ENCODE measurements around the gene GABRA5.
A peak's percentile ranks its signal among the peaks of the same experiment; 100 is the strongest.

GABRA5 gene

GRCh38 chr15:26879706-26880105 lies 12.8 kb downstream of the GABRA5 start:
- Histone ChIP-seq H3K9me3 (ENCODE audit: control insufficient read depth, low read length) (no peaks in the 10 kb centered on the region), H3K27me3 (replicated peaks; ENCODE audit: control insufficient read depth, insufficient read depth, low read length) (peaks cover 16% of the 10 kb centered on the region), H3K4me3 (ENCODE audit: low read length) (no peak overlapping the region), H3K36me3 (ENCODE audit: control insufficient read depth, insufficient read depth, low read length, severe bottlenecking) (no peaks in the 10 kb centered on the region), H3K4me1 (ENCODE audit: control insufficient read depth, insufficient read depth, low read length) (no peaks in the 10 kb centered on the region), H3K9ac (ENCODE audit: low read length) (no peak overlapping the region)
- DNase-seq (ENCODE audit: low read depth): no peak

DNA sequence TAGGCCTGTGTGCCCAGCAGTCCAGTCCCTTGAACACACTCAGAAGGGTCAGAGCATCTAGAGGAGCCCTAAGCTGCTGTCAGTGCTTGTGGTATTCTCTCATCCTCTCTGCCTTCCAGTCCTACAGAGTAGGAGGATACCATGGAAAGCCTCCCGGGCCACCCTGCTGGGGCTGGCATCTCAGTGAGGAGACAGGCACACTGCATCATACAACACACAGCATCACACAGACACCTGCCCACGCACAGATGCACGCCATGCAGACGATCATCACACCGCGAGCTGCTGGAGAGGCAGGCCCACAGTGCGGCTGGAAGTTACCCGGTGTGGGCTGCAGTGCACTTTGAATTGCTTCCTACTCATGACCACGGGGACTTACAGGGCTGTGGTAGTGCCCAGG lies 15.2 kb downstream of the GABRA5 start:
- Histone ChIP-seq H3K9me3 (ENCODE audit: control insufficient read depth, low read length) (no peaks in the 10 kb centered on the region), H3K4me3 (ENCODE audit: low read length) (no peak overlapping the region), H3K9ac (ENCODE audit: low read length) (no peak overlapping the region), H3K27me3 (replicated peaks; ENCODE audit: control insufficient read depth, insufficient read depth, low read length) (peaks cover 9% of the 10 kb centered on the region), H3K36me3 (ENCODE audit: control insufficient read depth, insufficient read depth, low read length, severe bottlenecking) (no peaks in the 10 kb centered on the region), H3K4me1 (ENCODE audit: control insufficient read depth, insufficient read depth, low read length) (no peaks in the 10 kb centered on the region)
- no peak for DNase-seq (ENCODE audit: low read depth)

DNA sequence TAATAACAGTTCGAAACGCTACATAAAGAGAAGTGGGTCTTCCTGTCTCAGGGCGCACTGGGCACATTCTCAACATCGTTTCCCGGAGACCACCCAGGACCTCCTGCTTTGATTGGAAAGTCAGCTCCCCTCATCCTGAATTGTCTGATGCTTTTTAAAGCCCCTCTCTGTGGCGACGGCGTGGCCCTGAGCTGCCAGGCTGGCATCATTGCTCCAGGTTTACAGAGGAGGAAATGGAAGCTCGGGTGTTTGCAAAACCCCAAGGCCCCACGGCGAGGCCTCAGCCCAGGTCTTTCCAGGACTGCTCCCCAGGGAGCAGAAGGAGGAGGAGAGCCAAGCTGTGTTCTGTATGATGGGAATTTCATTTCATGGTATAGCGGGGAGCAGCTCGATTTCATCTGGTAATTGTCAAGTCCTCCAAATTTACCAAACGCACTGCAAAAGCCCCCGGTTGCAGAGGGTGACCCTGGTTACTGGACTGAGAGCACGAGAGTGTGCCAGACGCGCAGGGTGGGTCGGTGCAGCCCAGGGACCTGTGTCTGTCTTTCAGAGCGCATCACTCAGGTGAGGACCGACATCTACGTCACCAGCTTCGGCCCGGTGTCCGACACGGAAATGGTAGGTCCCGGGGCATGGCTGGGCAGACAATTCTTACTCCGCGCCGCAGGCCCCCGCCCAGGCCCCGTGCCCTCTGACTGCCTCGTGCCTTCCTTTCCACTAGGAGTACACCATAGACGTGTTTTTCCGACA lies 15.9 kb downstream of the GABRA5 start:
- Histone ChIP-seq H3K27me3 (replicated peaks; ENCODE audit: control insufficient read depth, insufficient read depth, low read length) (peaks cover 9% of the 10 kb centered on the region), H3K9me3 (ENCODE audit: control insufficient read depth, low read length) (no peaks in the 10 kb centered on the region), H3K36me3 (ENCODE audit: control insufficient read depth, insufficient read depth, low read length, severe bottlenecking) (no peaks in the 10 kb centered on the region), H3K9ac (ENCODE audit: low read length) (no peak overlapping the region), H3K4me3 (ENCODE audit: low read length) (no peak overlapping the region), H3K4me1 (ENCODE audit: control insufficient read depth, insufficient read depth, low read length) (no peaks in the 10 kb centered on the region)
- DNase-seq (ENCODE audit: low read depth): no peak

DNA sequence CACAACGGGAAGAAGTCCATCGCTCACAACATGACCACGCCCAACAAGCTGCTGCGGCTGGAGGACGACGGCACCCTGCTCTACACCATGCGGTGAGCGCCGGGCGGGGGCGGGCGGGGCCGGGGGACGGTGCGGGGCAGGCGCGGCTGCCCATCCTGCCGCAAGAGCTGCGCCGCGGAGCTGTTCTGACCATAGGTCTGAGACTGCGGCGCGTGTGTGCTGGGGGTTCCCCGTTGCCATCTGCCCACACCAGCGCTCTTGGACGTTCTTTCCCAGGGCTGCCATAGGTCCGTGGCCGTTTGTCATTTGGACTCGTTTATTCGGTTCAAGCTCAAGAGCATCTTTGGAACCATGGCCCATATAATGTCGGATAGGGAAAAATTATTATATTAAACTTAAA lies 16.6 kb downstream of the GABRA5 start:
- no peak for DNase-seq (ENCODE audit: low read depth)
- no peaks in the 10 kb centered on the region for H3K36me3 ChIP-seq (ENCODE audit: control insufficient read depth, insufficient read depth, low read length, severe bottlenecking)
- H3K9me3 ChIP-seq (ENCODE audit: control insufficient read depth, low read length): no peaks in the 10 kb centered on the region
- no peaks in the 10 kb centered on the region for H3K4me1 ChIP-seq (ENCODE audit: control insufficient read depth, insufficient read depth, low read length)
- no peak overlapping the region for H3K4me3 ChIP-seq (ENCODE audit: low read length)
- no peak overlapping the region for H3K9ac ChIP-seq (ENCODE audit: low read length)
- H3K27me3 ChIP-seq (replicated peaks; ENCODE audit: control insufficient read depth, insufficient read depth, low read length): peaks cover 14% of the 10 kb centered on the region

DNA sequence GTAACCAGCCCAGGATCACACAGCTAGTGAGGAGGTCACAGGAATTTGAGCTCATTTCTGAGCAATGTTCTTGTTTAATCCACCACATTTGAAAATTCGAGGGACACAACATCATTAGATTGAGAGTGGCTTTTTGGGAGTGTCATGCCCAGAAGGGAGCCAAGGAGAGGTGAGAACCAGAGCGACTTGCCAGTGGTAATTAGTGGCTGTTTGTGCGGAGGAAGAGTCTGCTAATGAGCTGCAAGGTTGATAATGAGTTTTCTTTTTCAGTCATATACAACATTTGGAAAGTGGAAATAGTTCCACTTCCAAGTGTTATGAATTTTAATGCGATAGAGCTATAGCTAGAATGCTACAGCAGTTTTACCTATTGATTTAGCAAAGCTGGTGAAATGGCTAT lies 19.7 kb downstream of the GABRA5 start:
- H3K9me3 ChIP-seq (ENCODE audit: control insufficient read depth, low read length): no peaks in the 10 kb centered on the region
- H3K4me1 ChIP-seq (ENCODE audit: control insufficient read depth, insufficient read depth, low read length): peaks cover 2% of the 10 kb centered on the region
- H3K4me3 ChIP-seq (ENCODE audit: low read length): no peak overlapping the region
- no peak overlapping the region for H3K9ac ChIP-seq (ENCODE audit: low read length)
- no peaks in the 10 kb centered on the region for H3K36me3 ChIP-seq (ENCODE audit: control insufficient read depth, insufficient read depth, low read length, severe bottlenecking)
- no peak for DNase-seq (ENCODE audit: low read depth)
- H3K27me3 ChIP-seq (replicated peaks; ENCODE audit: control insufficient read depth, insufficient read depth, low read length): peaks cover 18% of the 10 kb centered on the region

- peaks cover 6% of the 10 kb centered on the region for H3K4me1 ChIP-seq (ENCODE audit: control insufficient read depth, insufficient read depth, low read length)
- no peak overlapping the region for H3K9ac ChIP-seq (ENCODE audit: low read length)
- H3K27me3 ChIP-seq (replicated peaks; ENCODE audit: control insufficient read depth, insufficient read depth, low read length): peaks cover 25% of the 10 kb centered on the region
- no peak overlapping the region for H3K4me3 ChIP-seq (ENCODE audit: low read length)
- DNase-seq (ENCODE audit: low read depth): no peak
- H3K36me3 ChIP-seq (ENCODE audit: control insufficient read depth, insufficient read depth, low read length, severe bottlenecking): no peaks in the 10 kb centered on the region
- no peaks in the 10 kb centered on the region for H3K9me3 ChIP-seq (ENCODE audit: control insufficient read depth, low read length)
These were observed 21.2 kb downstream of the GABRA5 start for GRCh38 chr15:26887926-26888666.

- Histone ChIP-seq H3K9ac (ENCODE audit: low read length) (no peak overlapping the region), H3K9me3 (ENCODE audit: control insufficient read depth, low read length) (no peaks in the 10 kb centered on the region), H3K4me3 (ENCODE audit: low read length) (no peak overlapping the region), H3K4me1 (ENCODE audit: control insufficient read depth, insufficient read depth, low read length) (peaks cover 6% of the 10 kb centered on the region), H3K27me3 (replicated peaks; ENCODE audit: control insufficient read depth, insufficient read depth, low read length) (peaks cover 25% of the 10 kb centered on the region), H3K36me3 (ENCODE audit: control insufficient read depth, insufficient read depth, low read length, severe bottlenecking) (no peaks in the 10 kb centered on the region)
- no peak for DNase-seq (ENCODE audit: low read depth)
These were observed 21.9 kb downstream of the GABRA5 start for GRCh38 chr15:26888761-26889160.

- peak; percentile 74 for DNase-seq (ENCODE audit: low read depth)
- H3K4me1 ChIP-seq (ENCODE audit: control insufficient read depth, insufficient read depth, low read length): peaks cover 6% of the 10 kb centered on the region
- no peaks in the 10 kb centered on the region for H3K9me3 ChIP-seq (ENCODE audit: control insufficient read depth, low read length)
- no peaks in the 10 kb centered on the region for H3K36me3 ChIP-seq (ENCODE audit: control insufficient read depth, insufficient read depth, low read length, severe bottlenecking)
- H3K27me3 ChIP-seq (replicated peaks; ENCODE audit: control insufficient read depth, insufficient read depth, low read length): peaks cover 25% of the 10 kb centered on the region
- no peak overlapping the region for H3K9ac ChIP-seq (ENCODE audit: low read length)
- no peak overlapping the region for H3K4me3 ChIP-seq (ENCODE audit: low read length)
These were observed 22.5 kb downstream of the GABRA5 start for GRCh38 chr15:26889298-26889898.

- DNase-seq (ENCODE audit: low read depth): no peak
- no peak overlapping the region for H3K9ac ChIP-seq (ENCODE audit: low read length)
- H3K36me3 ChIP-seq (ENCODE audit: control insufficient read depth, insufficient read depth, low read length, severe bottlenecking): no peaks in the 10 kb centered on the region
- peaks cover 6% of the 10 kb centered on the region for H3K4me1 ChIP-seq (ENCODE audit: control insufficient read depth, insufficient read depth, low read length)
- H3K4me3 ChIP-seq (ENCODE audit: low read length): no peak overlapping the region
- H3K27me3 ChIP-seq (replicated peaks; ENCODE audit: control insufficient read depth, insufficient read depth, low read length): peaks cover 27% of the 10 kb centered on the region
- H3K9me3 ChIP-seq (ENCODE audit: control insufficient read depth, low read length): no peaks in the 10 kb centered on the region
These were observed 23.6 kb downstream of the GABRA5 start for GRCh38 chr15:26890451-26890850.

DNA sequence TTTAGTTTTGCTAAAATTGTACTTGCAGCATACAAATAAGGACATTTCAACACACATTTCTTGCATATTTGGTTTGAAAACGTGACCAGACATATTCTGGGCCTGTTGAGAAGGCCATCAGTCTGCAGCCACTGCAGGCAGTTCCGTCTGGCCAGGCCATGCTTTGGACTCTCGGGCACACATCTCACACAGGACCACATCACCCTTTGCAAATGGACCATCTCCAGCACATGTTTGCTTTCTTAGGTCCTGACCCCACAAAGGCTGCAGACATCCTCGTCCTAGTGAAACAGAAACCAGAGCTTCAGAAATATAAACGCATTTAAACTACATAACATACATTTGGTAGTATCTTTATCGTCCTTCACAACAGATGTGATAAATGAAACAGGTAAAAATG lies 24.1 kb downstream of the GABRA5 start:
- Histone ChIP-seq H3K4me1 (ENCODE audit: control insufficient read depth, insufficient read depth, low read length) (peaks cover 6% of the 10 kb centered on the region), H3K9ac (ENCODE audit: low read length) (no peak overlapping the region), H3K27me3 (replicated peaks; ENCODE audit: control insufficient read depth, insufficient read depth, low read length) (peaks cover 27% of the 10 kb centered on the region), H3K36me3 (ENCODE audit: control insufficient read depth, insufficient read depth, low read length, severe bottlenecking) (no peaks in the 10 kb centered on the region), H3K9me3 (ENCODE audit: control insufficient read depth, low read length) (no peaks in the 10 kb centered on the region), H3K4me3 (ENCODE audit: low read length) (no peak overlapping the region)
- no peak for DNase-seq (ENCODE audit: low read depth)

GRCh38 chr15:26891448-26892181 lies 24.8 kb downstream of the GABRA5 start:
- Histone ChIP-seq H3K36me3 (ENCODE audit: control insufficient read depth, insufficient read depth, low read length, severe bottlenecking) (no peaks in the 10 kb centered on the region), H3K4me1 (ENCODE audit: control insufficient read depth, insufficient read depth, low read length) (peaks cover 6% of the 10 kb centered on the region), H3K27me3 (replicated peaks; ENCODE audit: control insufficient read depth, insufficient read depth, low read length) (peaks cover 23% of the 10 kb centered on the region), H3K4me3 (ENCODE audit: low read length) (peak overlapping the region; percentile 65), H3K9me3 (ENCODE audit: control insufficient read depth, low read length) (no peaks in the 10 kb centered on the region), H3K9ac (ENCODE audit: low read length) (no peak overlapping the region)
- peak; percentile 69 for DNase-seq (ENCODE audit: low read depth)

All from adipocyte (in vitro differentiated cells).